Neural progenitor cell (in vitro differentiated cells): ENCODE results near the gene EZH1. TPM values are rescaled to one million over a fixed set of nuclear protein-coding genes. Genes with fewer than 3 reads are reported as not detected.
"Not testable (repeated sequence)": the region's sequence is repeated elsewhere in the genome, so short reads cannot be mapped to it uniquely, and the experiment has no call there.

Source experiments
- DNase-seq: peaks from one replicate; pipeline ENCODE4 v3.0.0-alpha.2; 2016; ENCODE audit warnings: low spot score
- H2AFZ ChIP-seq: fragments of 200-600 bp; sonication (generic); replicated peaks from 2 replicates; pipeline ENCODE4 v1.6.1; 2016; ENCODE audit warnings: antibody characterized with exemption
- H3F3A ChIP-seq: fragments of 200-600 bp; sonication (generic); 2 replicates; pipeline ENCODE4 v1.6.1; 2016; ENCODE audit warnings: antibody characterized with exemption, low read depth
- H3K27ac ChIP-seq: fragments of 200-600 bp; sonication (generic); 2 replicates; pipeline ENCODE4 v1.5.1; 2016; ENCODE audit warnings: mild to moderate bottlenecking
- H3K27me3 ChIP-seq: fragments of 200-600 bp; sonication (generic); 2 replicates; pipeline ENCODE4 v1.6.1; 2016; ENCODE audit warnings: mild to moderate bottlenecking, moderate library complexity
- H3K36me3 ChIP-seq: fragments of 200-600 bp; sonication (generic); 2 replicates; pipeline ENCODE4 v1.5.1; 2016
- H3K4me1 ChIP-seq: fragments of 200-600 bp; sonication (generic); 2 replicates; pipeline ENCODE4 v1.6.1; 2016; ENCODE audit warnings: mixed run types
- H3K4me2 ChIP-seq: fragments of 200-600 bp; sonication (generic); 2 replicates; pipeline ENCODE4 v1.6.1; 2016
- H3K4me3 ChIP-seq: fragments of 200-600 bp; sonication (generic); 2 replicates; pipeline ENCODE4 v1.5.1; 2016
- H3K79me2 ChIP-seq: fragments of 200-600 bp; sonication (generic); 2 replicates; pipeline ENCODE4 v1.6.1; 2016; ENCODE audit warnings: low read depth
- H3K9ac ChIP-seq: fragments of 200-600 bp; sonication (generic); 2 replicates; pipeline ENCODE4 v1.6.1; 2016
- H3K9me3 ChIP-seq: fragments of 200-600 bp; sonication (generic); 2 replicates; pipeline ENCODE4 v1.5.1; 2016; ENCODE audit warnings: low read depth
- H4K20me1 ChIP-seq: fragments of 200-600 bp; sonication (generic); 2 replicates; pipeline ENCODE4 v1.6.1; 2016; ENCODE audit warnings: low read depth
- H3K27ac Mint-ChIP-seq: 3 replicates; pipeline ENCODE4 v1.8.0; 2021; ENCODE audit warnings: mixed read lengths
- H3K27me3 Mint-ChIP-seq: 2 replicates; pipeline ENCODE4 v1.8.0; 2022; ENCODE audit warnings: low read depth, mild to moderate bottlenecking, inconsistent platforms, moderate library complexity, mixed read lengths; ENCODE audit not compliant: insufficient read depth
- H3K36me3 Mint-ChIP-seq: 3 replicates; pipeline ENCODE4 v1.8.0; 2021; ENCODE audit warnings: mixed read lengths
- H3K4me1 Mint-ChIP-seq: 3 replicates; pipeline ENCODE4 v1.8.0; 2021; ENCODE audit warnings: mixed read lengths
- H3K4me3 Mint-ChIP-seq: 3 replicates; pipeline ENCODE4 v1.8.0; 2021; ENCODE audit warnings: mild to moderate bottlenecking, moderate library complexity, mixed read lengths
- H3K9me3 Mint-ChIP-seq: 3 replicates; pipeline ENCODE4 v1.8.0; 2020; ENCODE audit warnings: mixed read lengths
- EZH2 ChIP-seq: fragments of 200-600 bp; sonication (generic); IDR thresholded peaks from 2 replicates; pipeline ENCODE4 v1.6.1; 2017; ENCODE audit warnings: antibody characterized with exemption, mild to moderate bottlenecking, moderate library complexity
- EZH2phosphoT487 ChIP-seq: fragments of 200-600 bp; sonication (generic); IDR thresholded peaks from 2 replicates; pipeline ENCODE4 v1.6.1; 2017; ENCODE audit warnings: antibody characterized with exemption
- total RNA-seq: library from RNA; depleted of rRNA; stranded (reverse); fragments of >200 nt; gene quantifications from 2 replicates; pipeline ENCODE4 v1.2.3, GENCODE V29; 2015; ENCODE audit warnings: low replicate concordance
- TF ChIP-seq, protein P1 (sequence below): fragments of 200-600 bp; sonication (generic); IDR thresholded peaks from 2 replicates; pipeline ENCODE4 v1.5.1; 2017; ENCODE audit warnings: antibody characterized with exemption, mild to moderate bottlenecking

The EZH1 gene
- total RNA-seq, 1 donor from 2014 or later: 48.5 TPM

GRCh38 chr17:42748202-42748907, 3.5 kb upstream of the EZH1 start:
- Mint-ChIP-seq H3K36me3 (no peaks in the 10 kb centered on the region), H3K27ac (no peak overlapping the region), H3K9me3 (peaks cover 5% of the 10 kb centered on the region), H3K27me3 (peaks cover 8% of the 10 kb centered on the region), H3K4me1 (peaks cover 19% of the 10 kb centered on the region), H3K4me3 (no peak overlapping the region)
- Histone ChIP-seq H3F3A (peaks cover 9% of the 10 kb centered on the region), H3K4me3 (no peak overlapping the region), H3K9ac (no peak overlapping the region), H3K27me3 (peaks cover 35% of the 10 kb centered on the region), H3K79me2 (peaks cover 9% of the 10 kb centered on the region), H3K4me1 (peaks cover 15% of the 10 kb centered on the region), H3K36me3 (no peaks in the 10 kb centered on the region), H2AFZ (no peak overlapping the region), H3K4me2 (no peak overlapping the region), H4K20me1 (no peaks in the 10 kb centered on the region), H3K27ac (no peak overlapping the region), H3K9me3 (no peaks in the 10 kb centered on the region)
- no peak for TF ChIP-seq EZH2
- TF ChIP-seq, protein P1, sequence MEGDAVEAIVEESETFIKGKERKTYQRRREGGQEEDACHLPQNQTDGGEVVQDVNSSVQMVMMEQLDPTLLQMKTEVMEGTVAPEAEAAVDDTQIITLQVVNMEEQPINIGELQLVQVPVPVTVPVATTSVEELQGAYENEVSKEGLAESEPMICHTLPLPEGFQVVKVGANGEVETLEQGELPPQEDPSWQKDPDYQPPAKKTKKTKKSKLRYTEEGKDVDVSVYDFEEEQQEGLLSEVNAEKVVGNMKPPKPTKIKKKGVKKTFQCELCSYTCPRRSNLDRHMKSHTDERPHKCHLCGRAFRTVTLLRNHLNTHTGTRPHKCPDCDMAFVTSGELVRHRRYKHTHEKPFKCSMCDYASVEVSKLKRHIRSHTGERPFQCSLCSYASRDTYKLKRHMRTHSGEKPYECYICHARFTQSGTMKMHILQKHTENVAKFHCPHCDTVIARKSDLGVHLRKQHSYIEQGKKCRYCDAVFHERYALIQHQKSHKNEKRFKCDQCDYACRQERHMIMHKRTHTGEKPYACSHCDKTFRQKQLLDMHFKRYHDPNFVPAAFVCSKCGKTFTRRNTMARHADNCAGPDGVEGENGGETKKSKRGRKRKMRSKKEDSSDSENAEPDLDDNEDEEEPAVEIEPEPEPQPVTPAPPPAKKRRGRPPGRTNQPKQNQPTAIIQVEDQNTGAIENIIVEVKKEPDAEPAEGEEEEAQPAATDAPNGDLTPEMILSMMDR: no peak
- no peak for TF ChIP-seq EZH2phosphoT487
- no peak for DNase-seq

GRCh38 chr17:42744283-42744805, 496 bp downstream of the EZH1 start:
- peaks cover 20% of the 10 kb centered on the region for H3K27me3 ChIP-seq
- Mint-ChIP-seq H3K4me3 (peak overlapping the region; percentile 97), H3K9me3 (peaks cover 5% of the 10 kb centered on the region), H3K27me3 (peaks cover 8% of the 10 kb centered on the region), H3K36me3 (no peaks in the 10 kb centered on the region), H3K4me1 (peaks cover 20% of the 10 kb centered on the region), H3K27ac (peak overlapping the region; percentile 93)
- peak overlapping the region; percentile 93 for H3K4me2 ChIP-seq
- TF ChIP-seq, protein P1: no peak
- TF ChIP-seq EZH2phosphoT487: no peak
- no peak for TF ChIP-seq EZH2
- peaks cover 9% of the 10 kb centered on the region for H3F3A ChIP-seq
- H3K4me3 ChIP-seq: peak overlapping the region; percentile 63
- no peaks in the 10 kb centered on the region for H4K20me1 ChIP-seq
- H3K9me3 ChIP-seq: no peaks in the 10 kb centered on the region
- H3K9ac ChIP-seq: peak overlapping the region; percentile 52
- H3K4me1 ChIP-seq: peaks cover 12% of the 10 kb centered on the region
- DNase-seq: no peak
- peaks cover 49% of the 10 kb centered on the region for H3K79me2 ChIP-seq
- H3K27ac ChIP-seq: peak overlapping the region; percentile 51
- no peaks in the 10 kb centered on the region for H3K36me3 ChIP-seq
- H2AFZ ChIP-seq: peak overlapping the region; percentile 88

DNA sequence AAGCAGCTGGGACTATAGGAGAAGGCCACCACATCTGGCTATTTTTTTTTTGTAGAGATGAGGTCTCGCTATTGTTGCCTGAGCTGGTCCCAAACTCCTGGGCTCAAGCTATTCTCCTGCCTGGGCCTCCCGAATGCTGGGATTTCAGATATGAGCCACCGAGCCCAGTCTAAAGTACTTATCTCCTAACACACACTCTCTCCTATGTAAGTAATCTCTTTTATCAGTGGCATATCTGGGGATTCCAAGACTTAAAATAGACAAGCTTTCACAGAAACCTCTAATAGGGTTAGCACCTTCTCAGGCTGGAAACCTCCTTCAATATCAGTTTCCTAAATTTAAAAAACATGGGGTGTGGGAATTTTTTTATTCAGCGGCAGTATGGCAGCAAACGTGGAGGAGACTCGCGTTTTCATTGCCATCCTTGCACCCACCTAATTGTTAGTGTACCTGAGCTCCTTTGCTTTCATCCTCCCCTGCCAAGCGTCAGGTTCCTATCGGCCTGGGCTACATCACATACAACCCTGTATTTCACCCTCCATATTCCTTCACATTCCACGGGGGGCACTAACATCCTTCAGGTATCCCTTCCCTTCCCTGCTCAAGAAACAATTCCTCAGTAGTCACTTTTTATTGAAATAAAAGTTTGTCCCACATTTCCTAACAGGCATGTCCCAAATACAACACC, 1.1 kb downstream of the EZH1 start:
- Histone ChIP-seq H3K4me2 (peak overlapping the region; percentile 93), H3K9me3 (no peaks in the 10 kb centered on the region), H3K36me3 (no peaks in the 10 kb centered on the region), H3K4me3 (peak overlapping the region; percentile 63), H2AFZ (peak overlapping the region; percentile 88), H3F3A (peaks cover 9% of the 10 kb centered on the region), H3K4me1 (peaks cover 12% of the 10 kb centered on the region), H3K27ac (no peak overlapping the region), H3K79me2 (peaks cover 49% of the 10 kb centered on the region), H3K9ac (peak overlapping the region; percentile 52), H4K20me1 (no peaks in the 10 kb centered on the region), H3K27me3 (peaks cover 20% of the 10 kb centered on the region)
- Mint-ChIP-seq H3K27me3 (peaks cover 8% of the 10 kb centered on the region), H3K36me3 (no peaks in the 10 kb centered on the region), H3K9me3 (peaks cover 5% of the 10 kb centered on the region), H3K4me3 (peak overlapping the region; percentile 97), H3K4me1 (peaks cover 16% of the 10 kb centered on the region), H3K27ac (peak overlapping the region; percentile 93)
- no peak for DNase-seq
- TF ChIP-seq EZH2phosphoT487: no peak
- TF ChIP-seq, protein P1: peak; percentile 14

DNA sequence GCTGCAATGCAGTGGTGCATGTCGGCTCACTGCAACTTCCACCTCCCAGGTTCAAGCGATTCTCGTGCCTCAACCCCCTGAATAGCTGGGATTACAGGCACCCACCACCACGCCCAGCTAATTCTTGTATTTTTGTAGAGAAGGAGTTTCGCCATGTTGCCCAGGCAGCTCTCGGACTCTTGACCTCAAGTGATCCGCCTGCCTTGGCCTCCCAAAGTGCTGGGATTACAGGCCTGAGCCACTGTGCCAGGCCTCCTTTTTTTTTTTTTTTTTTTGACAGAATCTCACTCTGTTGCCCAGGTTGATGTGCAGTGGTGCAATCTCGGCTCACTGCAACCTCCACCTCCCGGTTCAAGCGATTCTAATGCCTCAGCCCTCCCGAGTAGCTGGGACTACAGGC, 1.9 kb downstream of the EZH1 start:
- H3K4me1 ChIP-seq, H3K27me3 Mint-ChIP-seq, H3K9me3 Mint-ChIP-seq, DNase-seq, H3K9me3 ChIP-seq, H3K27ac Mint-ChIP-seq, H3K9ac ChIP-seq, H3K4me2 ChIP-seq, H2AFZ ChIP-seq, H4K20me1 ChIP-seq, H3F3A ChIP-seq, H3K36me3 ChIP-seq, H3K36me3 Mint-ChIP-seq, H3K4me3 ChIP-seq, H3K27ac ChIP-seq: not testable (repeated sequence)
- peaks cover 16% of the 10 kb centered on the region for H3K4me1 Mint-ChIP-seq
- peaks cover 49% of the 10 kb centered on the region for H3K79me2 ChIP-seq
- peak overlapping the region; percentile 69 for H3K4me3 Mint-ChIP-seq
- H3K27me3 ChIP-seq: peaks cover 20% of the 10 kb centered on the region
